Parathyroid adenoma (tissue), 2 donors: ENCODE measurements around the gene FGGY.

Source experiments
- H2AFZ ChIP-seq: fragments of 300-600 bp; sonication (generic); one replicate; pipeline ENCODE4 v1.7.0; 2017; ENCODE audit warnings: antibody characterized with exemption, mild to moderate bottlenecking
- H3K27ac ChIP-seq: fragments of 300-600 bp; sonication (generic); one replicate; pipeline ENCODE4 v1.7.0; 2017
- H3K27me3 ChIP-seq: fragments of 300-600 bp; sonication (generic); one replicate; pipeline ENCODE4 v1.7.0; 2017; ENCODE audit warnings: low read length; ENCODE audit not compliant: control insufficient read depth, insufficient read depth
- H3K36me3 ChIP-seq: fragments of 300-600 bp; sonication (generic); one replicate; pipeline ENCODE4 v1.7.0; 2017; ENCODE audit warnings: low read length; ENCODE audit not compliant: control insufficient read depth, insufficient read depth
- H3K4me1 ChIP-seq: fragments of 300-600 bp; sonication (generic); one replicate; pipeline ENCODE4 v1.7.0; 2017; ENCODE audit warnings: control low read depth
- H3K4me2 ChIP-seq: fragments of 300-600 bp; sonication (generic); one replicate; pipeline ENCODE4 v1.7.0; 2017; ENCODE audit warnings: low read length
- H3K4me3 ChIP-seq: fragments of 300-600 bp; sonication (generic); one replicate; pipeline ENCODE4 v1.7.0; 2017; ENCODE audit warnings: low read depth, low read length
- H3K79me2 ChIP-seq: fragments of 300-600 bp; sonication (generic); one replicate; pipeline ENCODE4 v1.7.0; 2017; ENCODE audit warnings: control low read depth
- H3K9ac ChIP-seq: fragments of 300-600 bp; sonication (generic); one replicate; pipeline ENCODE4 v1.7.0; 2017; ENCODE audit warnings: mild to moderate bottlenecking
- H3K9me3 ChIP-seq: fragments of 300-600 bp; sonication (generic); one replicate; pipeline ENCODE4 v1.7.0; 2017; ENCODE audit warnings: low read length; ENCODE audit not compliant: control insufficient read depth
- TF ChIP-seq, protein P1 (sequence below): fragments of 300-600 bp; sonication (generic); IDR thresholded peaks from one replicate; pipeline ENCODE4 v1.7.0; 2017; ENCODE audit warnings: antibody characterized with exemption, mild to moderate bottlenecking
- donor health status: primary hyperparathyroidism.

The FGGY gene

DNA sequence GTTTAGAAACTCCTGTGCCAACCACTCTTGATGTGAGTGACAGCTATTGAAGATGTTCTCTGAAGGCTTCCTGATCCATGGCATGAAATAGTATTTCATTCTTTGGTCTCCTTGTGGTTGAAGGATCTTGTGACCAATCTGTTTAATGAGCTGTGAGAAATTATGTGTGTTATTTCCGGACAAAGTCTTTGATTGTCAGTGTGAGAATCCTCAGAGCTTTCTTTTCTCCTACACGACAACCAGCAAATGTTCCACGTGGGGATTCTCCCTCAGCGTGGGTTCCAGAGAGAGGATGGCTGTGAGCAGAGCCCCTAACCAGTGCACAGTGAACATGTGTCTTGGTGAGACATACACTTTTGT lies 472.8 kb downstream of the FGGY start:
- Histone ChIP-seq H3K27me3 (no peaks in the 10 kb centered on the region), H2AFZ (no peak overlapping the region), H3K4me3 (no peak overlapping the region), H3K79me2 (no peaks in the 10 kb centered on the region), H3K9me3 (no peaks in the 10 kb centered on the region), H3K36me3 (no peaks in the 10 kb centered on the region), H3K27ac (no peak overlapping the region), H3K9ac (no peak overlapping the region), H3K4me1 (no peaks in the 10 kb centered on the region), H3K4me2 (no peak overlapping the region)
- TF ChIP-seq, protein P1, sequence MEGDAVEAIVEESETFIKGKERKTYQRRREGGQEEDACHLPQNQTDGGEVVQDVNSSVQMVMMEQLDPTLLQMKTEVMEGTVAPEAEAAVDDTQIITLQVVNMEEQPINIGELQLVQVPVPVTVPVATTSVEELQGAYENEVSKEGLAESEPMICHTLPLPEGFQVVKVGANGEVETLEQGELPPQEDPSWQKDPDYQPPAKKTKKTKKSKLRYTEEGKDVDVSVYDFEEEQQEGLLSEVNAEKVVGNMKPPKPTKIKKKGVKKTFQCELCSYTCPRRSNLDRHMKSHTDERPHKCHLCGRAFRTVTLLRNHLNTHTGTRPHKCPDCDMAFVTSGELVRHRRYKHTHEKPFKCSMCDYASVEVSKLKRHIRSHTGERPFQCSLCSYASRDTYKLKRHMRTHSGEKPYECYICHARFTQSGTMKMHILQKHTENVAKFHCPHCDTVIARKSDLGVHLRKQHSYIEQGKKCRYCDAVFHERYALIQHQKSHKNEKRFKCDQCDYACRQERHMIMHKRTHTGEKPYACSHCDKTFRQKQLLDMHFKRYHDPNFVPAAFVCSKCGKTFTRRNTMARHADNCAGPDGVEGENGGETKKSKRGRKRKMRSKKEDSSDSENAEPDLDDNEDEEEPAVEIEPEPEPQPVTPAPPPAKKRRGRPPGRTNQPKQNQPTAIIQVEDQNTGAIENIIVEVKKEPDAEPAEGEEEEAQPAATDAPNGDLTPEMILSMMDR: no peak

DNA sequence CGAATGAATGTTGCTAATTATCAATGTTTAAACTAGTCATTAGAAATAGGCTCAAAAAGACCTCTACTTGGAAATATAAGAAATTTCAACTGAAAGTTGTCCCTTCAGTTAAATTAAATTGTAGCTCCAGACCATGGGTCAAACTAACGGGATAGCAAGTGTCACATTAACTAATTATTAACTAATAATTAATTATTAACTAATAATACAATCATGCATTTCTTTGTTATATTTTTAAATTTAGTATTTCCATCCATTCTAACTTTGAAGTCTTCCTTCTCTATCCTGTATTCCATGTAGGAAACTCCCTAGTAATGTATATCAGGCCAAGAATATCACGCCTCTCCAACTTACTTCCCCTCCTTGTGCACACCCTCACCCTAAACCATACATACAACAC lies 474.5 kb downstream of the FGGY start:
- no peak overlapping the region for H3K27ac ChIP-seq
- no peaks in the 10 kb centered on the region for H3K9me3 ChIP-seq
- no peaks in the 10 kb centered on the region for H3K79me2 ChIP-seq
- H2AFZ ChIP-seq: no peak overlapping the region
- no peaks in the 10 kb centered on the region for H3K4me1 ChIP-seq
- H3K4me2 ChIP-seq: no peak overlapping the region
- no peak overlapping the region for H3K9ac ChIP-seq
- H3K36me3 ChIP-seq: no peaks in the 10 kb centered on the region
- H3K4me3 ChIP-seq: no peak overlapping the region
- H3K27me3 ChIP-seq: no peaks in the 10 kb centered on the region
- TF ChIP-seq, protein P1: no peak

DNA sequence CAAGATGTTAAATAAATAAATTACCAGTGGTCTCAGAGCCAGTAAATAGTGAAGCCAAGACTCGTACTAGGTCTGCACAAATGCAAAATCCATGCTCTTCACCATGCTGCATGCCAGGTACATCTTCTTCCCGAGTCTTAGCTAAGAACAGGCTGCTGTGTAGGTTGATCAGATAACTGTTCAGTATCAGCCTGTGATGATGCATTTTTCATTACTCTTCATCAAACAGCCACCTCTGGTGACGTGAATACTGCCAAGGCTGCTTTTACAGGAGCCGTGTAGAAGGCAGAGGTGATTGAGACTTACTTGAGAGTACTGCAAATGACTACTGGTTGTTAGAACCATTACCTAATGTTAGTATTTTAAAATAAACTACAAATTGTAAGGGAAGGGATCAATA lies 478.6 kb downstream of the FGGY start:
- no peak overlapping the region for H3K27ac ChIP-seq
- H2AFZ ChIP-seq: no peak overlapping the region
- H3K79me2 ChIP-seq: no peaks in the 10 kb centered on the region
- no peaks in the 10 kb centered on the region for H3K4me1 ChIP-seq
- H3K9ac ChIP-seq: no peak overlapping the region
- no peak overlapping the region for H3K4me3 ChIP-seq
- H3K9me3 ChIP-seq: no peaks in the 10 kb centered on the region
- no peaks in the 10 kb centered on the region for H3K27me3 ChIP-seq
- H3K4me2 ChIP-seq: no peak overlapping the region
- H3K36me3 ChIP-seq: no peaks in the 10 kb centered on the region
- TF ChIP-seq, protein P1: no peak

DNA sequence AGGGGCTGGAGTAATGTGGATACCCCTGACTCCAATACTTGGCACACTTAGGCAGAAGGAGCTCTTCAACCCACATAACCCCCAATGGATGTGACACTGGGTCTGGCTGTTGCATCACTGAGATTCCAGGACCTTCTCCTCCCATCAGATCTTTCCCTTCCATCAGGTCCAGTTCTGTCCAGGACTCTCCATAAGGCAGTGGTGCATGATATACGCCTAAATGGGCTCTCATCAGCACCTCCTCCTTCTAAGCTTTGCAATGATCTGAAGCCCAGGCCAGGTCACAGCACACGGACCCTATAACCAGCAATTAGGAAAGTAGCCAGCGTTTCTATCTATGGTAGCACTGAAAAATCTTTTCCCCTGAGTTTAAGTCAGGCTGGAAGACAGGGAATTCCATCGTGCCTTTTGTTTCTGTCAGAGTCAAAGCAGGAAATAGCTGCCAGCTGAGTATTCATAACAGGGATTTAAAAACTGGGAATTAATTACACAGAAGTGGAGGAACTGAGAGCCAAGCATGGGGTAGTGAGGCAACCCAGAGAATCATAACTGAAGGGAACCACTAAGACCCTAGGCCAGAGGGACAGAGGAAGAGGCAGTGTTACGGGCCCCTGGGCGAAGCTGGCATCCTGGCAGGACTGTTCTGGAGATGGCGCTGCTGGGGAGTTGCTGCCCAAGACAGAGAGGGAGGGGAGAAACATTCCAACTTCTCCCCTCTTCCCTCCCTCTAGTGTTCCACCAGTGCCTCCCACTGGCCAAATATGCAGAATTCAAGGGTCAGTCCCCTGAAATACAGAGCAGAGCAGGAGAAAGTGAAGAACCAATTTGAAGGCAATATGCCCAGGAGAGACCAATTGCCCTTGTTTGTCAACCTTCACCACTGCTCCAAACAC lies 480.3 kb downstream of the FGGY start:
- Histone ChIP-seq H3K9me3 (no peaks in the 10 kb centered on the region), H3K27ac (no peak overlapping the region), H3K4me3 (no peak overlapping the region), H3K4me2 (no peak overlapping the region), H3K27me3 (no peaks in the 10 kb centered on the region), H3K36me3 (no peaks in the 10 kb centered on the region), H3K79me2 (no peaks in the 10 kb centered on the region), H3K4me1 (no peaks in the 10 kb centered on the region), H3K9ac (no peak overlapping the region), H2AFZ (no peak overlapping the region)
- TF ChIP-seq, protein P1: no peak

DNA sequence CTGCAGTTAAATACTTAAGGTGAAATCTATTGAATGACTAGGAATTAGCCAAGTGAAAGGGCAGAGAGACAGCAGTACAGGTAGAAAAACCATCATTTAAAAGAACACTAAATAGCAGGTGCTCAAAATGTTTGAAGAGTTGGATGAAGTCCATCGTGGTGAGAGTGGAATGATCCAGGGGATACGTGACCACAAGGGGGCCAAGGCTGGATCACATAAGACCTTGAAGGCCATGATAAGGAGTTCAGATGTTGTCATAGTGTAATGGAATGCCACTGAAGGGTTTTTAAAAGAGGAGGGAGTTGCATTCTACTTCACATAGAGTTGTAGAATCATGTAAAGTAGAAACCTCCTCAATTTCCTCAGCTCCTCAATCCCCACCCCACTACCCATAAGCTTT lies 483.1 kb downstream of the FGGY start:
- H3K4me3 ChIP-seq: no peak overlapping the region
- no peaks in the 10 kb centered on the region for H3K9me3 ChIP-seq
- TF ChIP-seq, protein P1: no peak
- no peak overlapping the region for H3K4me2 ChIP-seq
- no peak overlapping the region for H3K9ac ChIP-seq
- H2AFZ ChIP-seq: no peak overlapping the region
- no peaks in the 10 kb centered on the region for H3K79me2 ChIP-seq
- H3K4me1 ChIP-seq: no peaks in the 10 kb centered on the region
- no peaks in the 10 kb centered on the region for H3K27me3 ChIP-seq
- H3K36me3 ChIP-seq: no peaks in the 10 kb centered on the region
- H3K27ac ChIP-seq: no peak overlapping the region
